HT1080 (cell line): ENCODE results near the gene POLK. TPM values are rescaled to one million over a fixed set of nuclear protein-coding genes. Genes with fewer than 3 reads are reported as not detected.

Experiments used
- DNase-seq: peaks from one replicate; pipeline ENCODE4 v3.0.0-alpha.2; 2015; ENCODE audit warnings: low read depth
- total RNA-seq: library from RNA; depleted of rRNA; stranded (reverse); fragments of >200 nt; shearing (Covaris generic); gene quantifications from 2 replicates; pipeline ENCODE4 v1.2.3, GENCODE V29; 2014

Gene POLK
- total RNA-seq, 1 experiment from 2014 or later, result 14.7 TPM

DNA sequence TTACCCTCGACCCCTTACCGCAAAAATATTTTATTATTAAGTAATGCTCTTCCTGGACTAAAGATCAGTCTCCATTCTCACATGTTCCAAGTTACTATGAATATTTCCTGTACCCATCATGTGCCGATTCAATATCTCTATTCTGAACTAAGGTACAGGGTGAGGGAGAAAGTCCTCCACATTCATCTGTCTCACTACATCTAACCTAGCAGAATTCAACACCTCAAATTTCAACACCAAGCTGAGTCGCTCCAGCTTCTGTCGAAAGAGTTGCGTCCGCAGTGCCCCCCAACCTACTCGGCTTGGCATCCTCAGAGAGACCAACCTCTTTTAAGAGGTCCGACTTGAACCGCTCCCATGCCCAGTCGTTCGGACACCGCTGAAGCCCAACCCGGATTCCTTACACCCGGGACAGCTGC, 1.3 kb upstream of the POLK start:
- no peak for DNase-seq

DNA sequence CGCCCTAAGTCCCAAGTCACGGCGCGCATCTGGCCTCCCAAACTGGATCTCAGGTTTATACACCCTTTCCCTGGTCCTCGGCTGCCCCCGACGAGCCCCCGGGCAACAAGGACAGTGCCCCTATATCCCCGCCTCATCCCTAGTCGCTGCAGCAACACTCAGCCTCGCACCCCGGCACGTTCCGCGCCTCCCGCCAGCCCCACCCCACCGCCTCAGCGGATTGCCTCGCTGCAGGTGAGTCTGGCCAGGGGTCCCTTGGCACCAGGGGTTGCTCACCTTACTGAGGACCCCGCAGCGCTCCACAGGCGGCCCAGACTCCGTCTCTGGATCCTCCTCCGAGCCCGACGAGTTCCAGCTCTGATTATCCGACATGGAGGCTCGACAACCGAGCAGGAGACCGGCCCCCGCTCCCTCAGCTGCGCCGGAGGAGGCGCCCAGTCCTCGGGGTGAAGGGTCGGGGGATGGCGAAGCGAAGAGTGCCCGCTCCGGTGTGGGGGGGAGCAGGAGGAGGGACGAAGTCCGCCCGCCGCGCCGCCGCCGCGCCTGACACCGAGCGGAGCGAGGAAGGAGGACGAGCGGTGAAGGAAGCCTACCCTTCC, 756 bp upstream of the POLK start:
- DNase-seq, result peak; percentile 22

DNA sequence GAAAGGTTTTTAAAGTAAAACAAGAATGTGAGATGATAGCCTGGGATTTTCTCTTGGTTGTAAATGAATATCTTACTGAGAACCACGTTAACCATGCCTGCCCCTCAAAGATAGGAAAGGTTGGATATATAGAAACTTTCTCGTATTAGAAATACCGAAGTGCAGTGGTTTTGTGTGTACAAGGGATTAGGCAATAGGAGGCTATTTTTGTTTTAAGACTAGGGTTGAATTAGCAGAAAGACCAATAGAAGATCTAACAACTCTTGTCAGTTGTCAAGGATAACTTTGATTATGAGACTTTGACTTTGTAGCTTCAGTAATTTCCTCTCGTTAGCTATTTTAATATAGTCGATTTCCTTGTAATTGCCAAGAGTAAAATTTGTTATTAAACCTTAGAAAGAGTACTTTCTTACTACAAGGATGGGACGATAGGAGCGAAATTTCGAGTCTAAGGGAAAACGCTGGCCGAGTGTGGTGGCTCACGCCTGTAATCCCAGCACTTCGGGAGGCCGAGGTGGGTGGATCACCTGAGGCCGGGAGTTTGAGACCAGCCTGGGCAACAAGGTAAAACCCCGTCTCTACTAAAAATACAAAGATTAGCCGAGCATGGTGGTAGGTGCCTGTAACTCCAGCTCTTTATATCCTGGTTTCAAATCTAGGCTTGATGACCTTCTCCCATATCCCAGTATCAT, 838 bp downstream of the POLK start:
- DNase-seq, result peak; percentile 2

DNA sequence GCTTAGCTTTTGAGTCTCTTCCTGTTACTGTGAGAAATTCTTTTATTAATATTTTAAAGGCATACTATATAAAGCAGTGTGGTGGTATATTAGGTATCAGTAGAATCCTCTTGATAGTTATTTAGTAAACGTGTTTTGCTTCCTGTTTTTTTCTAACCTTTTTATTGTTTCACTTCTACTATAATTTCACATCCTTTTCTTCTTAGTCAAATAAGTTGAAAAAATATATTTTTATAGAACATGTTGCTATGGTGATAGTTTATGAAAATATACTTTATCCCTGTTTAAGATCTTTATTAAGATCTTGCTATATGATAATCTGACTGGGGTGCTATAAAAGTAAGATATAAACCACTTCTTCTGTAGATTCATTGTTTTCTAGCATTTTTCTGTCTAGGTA, 2.1 kb downstream of the POLK start:
- DNase-seq, result no peak

DNA sequence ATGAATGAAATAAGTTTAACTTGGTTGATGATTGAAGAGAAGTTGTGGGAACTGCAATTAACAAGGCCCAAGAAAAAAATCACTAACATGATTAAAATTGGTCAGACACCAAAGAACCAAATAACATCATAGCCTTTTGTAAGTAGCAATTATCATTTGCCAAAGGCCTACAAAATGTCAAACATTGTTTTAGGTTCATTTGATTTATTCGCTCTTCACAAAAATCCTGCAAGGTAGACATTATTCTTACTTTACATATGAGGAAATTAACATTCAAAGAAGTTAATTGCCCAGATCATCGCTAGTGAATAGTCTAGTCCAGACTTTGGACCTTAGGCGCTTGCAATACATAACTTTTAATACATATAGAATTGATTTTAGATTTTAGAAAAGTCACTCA, 2.6 kb downstream of the POLK start:
- no peak for DNase-seq

DNA sequence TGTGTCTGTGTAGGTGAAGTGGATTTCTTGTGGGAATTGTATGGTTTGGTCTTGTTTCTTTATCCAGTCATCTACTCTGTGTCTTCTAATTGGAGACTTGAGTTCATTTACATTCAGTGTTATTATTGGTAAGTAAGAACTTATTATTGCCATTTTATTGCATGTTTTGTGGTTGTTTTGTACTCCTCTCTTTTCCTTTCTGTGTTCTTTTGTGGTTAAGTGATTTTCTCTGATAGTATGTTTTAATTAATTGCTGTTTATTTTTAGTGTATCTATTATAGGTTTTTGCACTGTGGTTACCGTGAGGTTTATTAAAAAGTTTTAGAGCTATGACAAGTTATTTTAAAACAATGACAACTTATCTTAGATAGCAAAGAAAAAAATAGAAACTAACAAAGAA, 8.1 kb downstream of the POLK start:
- no peak for DNase-seq

DNA sequence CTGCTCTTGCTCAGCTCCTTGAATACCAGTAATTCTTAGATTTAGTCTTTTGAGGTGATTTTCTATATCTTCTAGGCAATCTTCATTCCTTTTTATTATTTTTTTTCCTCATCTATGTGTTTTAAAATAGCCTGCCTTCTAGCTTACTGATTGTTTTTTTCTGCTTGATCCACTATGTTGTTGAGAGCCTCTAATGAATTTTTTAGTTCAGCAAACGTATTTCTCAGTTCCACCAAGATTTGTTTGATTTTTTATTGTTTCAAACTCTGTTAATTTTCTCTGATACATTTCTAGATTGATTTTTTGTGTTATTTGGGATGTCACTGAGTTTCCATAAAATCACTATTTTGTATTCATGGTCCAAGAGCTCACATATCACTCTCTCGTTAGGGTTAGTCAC, 9.5 kb downstream of the POLK start:
- no peak for DNase-seq

DNA sequence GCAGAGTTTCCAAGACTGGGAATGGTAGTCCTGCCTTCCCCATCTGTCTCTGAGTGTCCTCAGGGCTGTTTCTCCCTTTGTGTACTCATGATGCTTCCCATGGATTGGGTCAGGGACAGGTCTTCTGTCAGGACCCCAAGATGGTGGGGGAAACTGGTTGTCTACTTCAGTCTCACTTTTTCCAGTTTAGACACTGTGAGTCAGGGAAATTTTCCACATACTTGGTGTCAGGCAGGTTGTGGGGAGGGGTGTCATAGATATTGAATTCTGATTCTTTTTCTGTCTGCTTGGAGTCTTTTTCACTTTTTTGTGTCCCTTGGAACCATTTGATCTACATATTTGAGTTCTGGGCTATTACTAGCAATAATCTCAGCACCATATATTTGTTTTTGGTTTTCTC, 10.3 kb downstream of the POLK start:
- DNase-seq, result no peak

DNA sequence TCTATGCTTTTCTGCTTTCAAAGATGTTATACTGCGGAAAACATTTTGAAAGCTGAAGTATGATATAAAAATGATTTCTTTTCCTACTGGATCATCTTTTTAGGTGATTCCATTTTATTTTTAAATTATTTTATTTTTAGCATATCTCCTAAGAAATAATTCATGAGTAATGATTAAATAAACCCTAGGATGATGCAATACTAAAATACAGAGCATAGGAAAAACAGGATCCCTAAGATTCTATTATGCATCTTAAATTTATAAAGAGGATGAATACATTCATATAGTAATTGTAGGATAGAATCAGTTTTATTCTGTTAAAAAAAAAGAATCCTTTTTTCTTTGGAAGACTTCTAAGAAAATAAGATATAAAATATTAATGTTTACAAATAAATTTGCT, 10.9 kb downstream of the POLK start:
- no peak for DNase-seq

DNA sequence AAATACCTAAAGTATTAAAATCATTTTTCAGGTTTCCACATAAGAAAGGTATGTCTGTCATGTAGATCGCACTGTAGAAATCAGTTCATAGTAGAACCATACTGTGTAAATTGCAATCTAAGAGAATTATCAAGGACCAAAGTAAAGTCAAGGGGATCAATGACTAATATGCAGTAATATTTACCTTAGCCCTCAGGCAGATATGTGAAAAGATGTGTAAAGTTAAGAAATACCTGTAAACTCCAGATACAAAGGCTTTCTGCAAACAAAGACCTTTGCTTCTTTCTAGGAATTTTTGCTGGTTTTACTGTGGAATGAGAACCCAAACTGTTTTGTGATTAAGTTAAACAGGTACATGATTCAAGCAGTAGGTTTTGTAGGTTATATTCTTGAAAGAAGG, 11.6 kb downstream of the POLK start:
- no peak for DNase-seq

DNA sequence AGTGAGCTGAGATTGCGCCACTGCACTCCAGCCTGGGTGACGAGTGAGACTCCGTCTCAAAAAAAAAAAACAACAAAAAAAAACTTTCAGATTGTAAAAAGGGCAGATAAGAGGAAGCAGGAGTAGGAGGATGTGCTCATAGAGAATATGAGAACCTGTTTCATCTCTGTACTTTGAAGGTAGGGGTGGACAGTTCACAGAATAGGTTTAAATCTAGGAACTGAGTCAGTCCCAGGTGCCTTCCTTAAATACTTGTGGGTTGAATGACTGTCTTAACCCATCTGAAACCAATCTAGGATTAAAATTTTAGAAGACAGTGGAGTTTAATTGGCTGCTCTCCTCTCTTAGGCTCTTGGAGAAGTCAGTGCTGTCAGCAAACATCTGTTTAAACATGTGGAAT, 12.4 kb downstream of the POLK start:
- no peak for DNase-seq

DNA sequence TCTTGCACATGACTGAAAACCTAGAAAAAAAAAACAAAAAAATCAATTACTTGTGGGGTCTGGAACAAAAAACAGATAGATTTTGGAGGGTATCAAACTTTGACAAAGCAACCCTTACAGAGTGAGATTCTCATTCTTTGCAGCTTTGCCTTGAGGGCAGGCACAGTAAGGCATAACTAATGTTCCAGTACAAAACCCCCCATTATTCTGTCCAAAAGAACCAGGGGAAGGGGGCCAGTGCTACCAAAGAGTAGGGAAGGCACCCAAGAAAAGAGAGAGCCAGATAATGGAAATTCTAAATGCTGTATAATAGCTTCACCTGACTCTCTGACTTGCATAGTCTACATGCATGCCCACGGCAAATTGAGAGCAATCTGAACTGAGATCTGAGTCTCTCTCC, 12.9 kb downstream of the POLK start:
- DNase-seq, result no peak

DNA sequence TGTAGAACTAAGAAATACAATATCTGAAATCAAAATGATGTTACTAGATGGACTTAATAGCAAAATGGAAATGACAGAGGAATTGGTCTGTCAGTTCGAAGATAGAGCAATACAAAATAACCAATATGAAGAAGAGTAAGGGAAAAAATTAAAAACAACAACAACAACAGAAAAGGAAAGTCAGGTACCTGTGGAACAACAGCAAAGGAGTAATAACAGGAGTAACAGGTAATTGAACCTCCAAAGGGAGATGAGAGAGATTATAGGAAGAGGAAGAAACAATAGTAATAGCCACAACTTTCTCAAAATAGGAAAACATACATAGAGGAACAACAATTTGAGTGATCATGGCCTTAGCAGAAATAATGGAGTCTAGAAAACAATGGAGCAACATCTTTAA, 13.7 kb downstream of the POLK start:
- DNase-seq, result no peak

DNA sequence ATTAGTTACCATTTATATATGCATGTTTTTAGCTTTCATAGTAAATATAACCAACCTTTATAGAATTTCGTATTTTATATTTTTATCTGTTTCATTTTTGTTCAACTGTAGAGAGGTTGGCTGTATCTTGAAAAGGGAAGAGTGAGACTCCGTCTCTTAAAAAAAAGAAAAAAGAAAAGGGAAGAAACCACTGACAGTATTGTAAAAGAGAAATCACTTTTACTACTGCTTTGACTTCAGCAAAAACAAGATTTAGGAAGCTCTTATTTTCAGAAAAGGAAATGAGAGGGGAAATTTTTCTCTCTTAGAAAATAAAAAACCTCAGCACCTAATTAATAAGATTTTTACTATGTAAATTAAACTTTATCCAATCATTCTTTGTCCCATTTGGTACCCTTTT, 14.4 kb downstream of the POLK start:
- DNase-seq, result no peak

DNA sequence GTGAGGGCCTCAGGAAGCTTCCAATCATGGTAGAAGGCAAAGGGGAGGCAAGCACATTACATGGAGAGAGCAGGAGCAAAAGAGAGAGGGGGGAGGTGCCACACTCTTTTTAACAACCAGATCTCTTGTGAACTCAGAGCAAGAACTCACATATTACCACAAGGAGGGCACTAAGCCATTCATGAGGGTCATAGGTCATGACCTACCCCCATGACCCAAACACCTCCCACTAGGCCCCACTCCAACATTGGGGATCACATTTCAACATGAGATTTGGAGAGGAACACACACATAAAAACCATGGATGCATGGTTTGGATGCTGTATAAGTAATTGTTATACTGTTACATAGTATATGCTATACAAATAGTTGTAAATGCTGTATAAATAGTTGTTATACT, 17.5 kb downstream of the POLK start:
- DNase-seq, result no peak

DNA sequence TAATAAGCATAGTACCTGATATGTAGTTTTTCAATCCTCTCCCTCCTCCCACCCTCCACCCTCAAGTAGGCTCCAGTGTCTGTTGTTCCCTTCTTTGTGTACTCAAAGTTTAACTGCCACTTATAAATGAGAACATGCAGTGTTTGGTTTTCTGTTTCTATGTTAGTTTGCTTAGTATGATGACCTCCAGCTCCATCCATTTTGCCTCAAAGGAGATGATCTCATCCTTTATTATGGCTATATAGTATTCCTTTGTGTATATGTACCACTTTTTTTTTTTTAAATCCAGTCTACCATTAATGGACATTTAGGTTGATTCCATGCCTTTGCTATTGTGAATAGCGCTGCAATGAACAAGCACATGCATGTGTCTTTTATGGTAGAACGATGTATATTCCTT, 20.5 kb downstream of the POLK start:
- DNase-seq, result no peak

DNA sequence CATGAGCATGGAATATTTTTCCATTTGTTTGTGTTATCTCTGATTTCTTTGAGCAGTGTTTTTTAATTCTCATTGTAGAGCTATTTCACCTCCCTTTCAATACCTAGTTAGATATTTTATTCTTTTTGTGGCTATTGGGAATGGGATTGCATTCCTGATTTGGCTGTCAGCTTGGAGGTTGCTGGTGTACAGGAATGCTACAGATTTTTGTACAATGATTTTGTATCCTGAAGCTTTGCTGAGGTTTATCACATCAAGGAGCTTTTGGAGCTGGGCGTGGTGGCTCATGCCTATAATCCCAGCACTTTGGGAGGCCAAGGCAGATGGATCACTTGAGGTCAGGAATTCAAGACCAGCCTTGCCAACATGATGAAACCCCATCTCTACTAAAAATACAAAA, 22.0 kb downstream of the POLK start:
- peak; percentile 32 for DNase-seq

DNA sequence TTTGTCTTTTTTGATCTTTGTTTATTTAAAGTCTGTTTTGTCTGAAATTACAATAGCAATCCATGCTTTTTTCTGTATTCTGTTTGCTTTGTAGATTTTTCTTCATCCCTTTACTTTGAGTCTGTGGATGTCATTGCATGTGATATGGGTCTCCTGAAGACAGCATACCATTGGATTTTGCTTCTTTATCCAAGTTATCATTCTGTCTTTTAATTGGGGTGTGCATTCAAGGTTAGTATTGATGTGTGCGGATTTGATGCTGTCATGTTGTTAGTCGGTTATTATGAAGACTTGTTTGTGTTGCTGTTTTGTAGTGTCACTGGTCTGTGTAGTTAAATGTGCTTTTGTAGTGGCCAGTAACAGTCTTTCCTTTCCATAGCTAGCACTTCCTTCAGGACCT, 23.0 kb downstream of the POLK start:
- DNase-seq, result no peak

DNA sequence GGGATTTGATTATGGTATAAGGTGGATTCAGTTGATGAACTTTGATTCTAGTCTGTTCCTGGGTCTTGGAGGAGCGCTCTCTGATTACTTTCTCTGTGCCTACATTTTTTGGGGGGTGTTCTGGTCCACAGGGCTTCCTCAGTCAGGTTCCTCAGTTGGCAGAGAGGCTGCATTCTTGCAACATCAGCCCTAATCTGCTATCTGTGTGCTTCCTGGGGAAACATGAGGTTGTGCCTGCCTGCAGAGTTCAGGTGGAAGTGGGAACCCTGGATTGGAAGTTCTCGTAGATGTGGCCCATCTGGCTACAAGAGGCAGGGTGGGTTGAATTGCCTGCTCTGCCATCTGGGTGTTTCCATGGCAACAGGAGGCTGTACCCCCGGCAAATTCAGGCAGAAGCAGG, 24.5 kb downstream of the POLK start:
- no peak for DNase-seq

DNA sequence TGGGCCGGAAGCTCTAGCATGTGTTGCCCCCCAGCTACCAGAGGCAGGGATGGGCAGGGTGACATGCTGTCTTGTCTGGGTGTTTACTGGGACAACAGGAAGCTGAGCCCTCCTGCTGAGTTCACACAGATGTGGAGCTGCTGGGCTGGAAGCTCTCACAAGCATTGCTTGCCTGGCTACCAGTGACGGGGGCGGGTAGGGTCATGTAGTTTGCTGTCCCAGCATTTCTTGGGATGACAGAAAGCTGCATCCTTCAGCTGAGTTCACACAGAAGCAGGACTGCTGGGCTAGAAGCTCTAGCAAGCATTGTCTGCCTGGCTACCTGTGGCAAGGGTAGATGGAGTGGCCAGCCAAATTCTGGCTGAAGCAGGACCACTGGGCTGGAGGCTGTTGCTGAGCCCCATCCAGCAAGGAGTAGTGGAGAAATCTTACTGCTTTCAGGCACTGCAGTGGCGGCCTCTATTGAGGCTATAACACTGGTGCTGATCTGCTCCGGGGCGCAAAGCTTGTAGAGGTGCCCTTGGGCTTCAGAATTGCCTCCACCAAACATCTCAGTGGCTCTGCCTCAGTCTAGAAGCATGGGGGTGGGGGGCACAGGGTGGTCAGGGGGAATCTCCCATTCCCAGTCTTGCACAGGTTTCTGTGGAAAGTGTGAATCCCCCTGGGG, 25.1 kb downstream of the POLK start:
- DNase-seq, result no peak

DNA sequence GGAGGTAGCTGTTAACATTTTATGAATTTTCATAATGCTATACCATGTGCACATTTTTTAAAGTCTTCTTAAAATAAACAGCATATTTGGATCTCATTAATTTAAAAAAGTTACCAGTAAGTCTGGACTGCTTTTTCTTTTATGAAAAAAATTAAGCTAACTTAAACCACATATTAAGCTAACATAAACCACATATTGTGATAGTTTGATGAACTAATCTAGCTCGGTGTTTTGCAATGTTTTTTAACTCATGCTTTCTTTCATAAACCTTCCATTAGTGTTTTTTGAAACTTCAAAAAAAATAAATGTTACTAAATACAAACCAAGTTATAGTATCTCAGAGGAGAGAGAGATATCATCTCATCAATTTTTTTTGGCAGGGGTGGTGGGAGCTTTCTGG, 26.5 kb downstream of the POLK start:
- DNase-seq, result no peak

DNA sequence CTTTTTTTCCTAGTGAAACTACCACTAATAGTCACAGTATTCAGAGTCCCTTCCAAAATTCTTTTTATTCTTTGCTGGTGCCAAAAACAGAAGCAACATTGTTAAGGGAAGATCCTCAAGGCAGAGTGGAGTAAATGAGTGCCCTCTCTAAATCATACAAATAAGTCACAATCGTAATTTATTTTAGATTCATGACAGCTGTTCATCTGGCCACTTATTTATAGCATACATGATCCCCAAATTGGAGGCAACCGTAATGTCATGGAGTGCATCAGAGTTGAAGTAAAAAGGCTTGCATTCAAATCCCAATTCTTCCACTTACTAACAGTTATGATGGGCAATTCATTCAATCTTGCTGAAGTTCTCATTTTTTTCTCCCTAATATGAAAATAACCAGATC, 33.4 kb downstream of the POLK start:
- no peak for DNase-seq

DNA sequence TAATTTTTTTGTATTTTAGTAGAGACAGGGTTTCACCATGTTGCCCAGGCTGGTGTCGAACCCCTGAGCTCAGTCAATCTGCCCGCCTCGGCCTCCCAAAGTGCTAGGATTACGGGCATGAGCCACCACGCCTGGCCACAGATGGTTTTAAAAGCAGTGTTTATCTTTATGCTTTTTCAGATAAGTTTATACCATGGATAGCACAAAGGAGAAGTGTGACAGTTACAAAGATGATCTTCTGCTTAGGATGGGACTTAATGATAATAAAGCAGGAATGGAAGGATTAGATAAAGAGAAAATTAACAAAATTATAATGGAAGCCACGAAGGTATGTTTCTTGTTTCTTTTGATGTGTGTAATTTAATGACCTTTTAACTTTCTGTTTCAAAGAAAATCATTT, 35.1 kb downstream of the POLK start:
- no peak for DNase-seq
